ENCODE measurements around the gene PAQR3. TPM values are rescaled to one million over a fixed set of nuclear protein-coding genes. Genes with fewer than 3 reads are reported as not detected.
A peak's percentile ranks its signal among the peaks of the same experiment; 100 is the strongest.

Gene PAQR3
- total RNA-seq (10 to 100 TPM in 2 of 9 donors, 1 to 10 TPM in 7; 6.7 to 14.1 (median 9.0) TPM), polyA plus RNA-seq (1 to 10 TPM; 1.9 to 7.7 TPM)
- long read RNA-seq, donor 1, full-length matches to known transcripts: 10 of 12 reads
- long read RNA-seq, donor 1, partial matches to known transcripts: 1 of 12 reads
- long read RNA-seq, donor 1, other reads (novel, unspliced or antisense): 1 of 12 reads
- long read RNA-seq, donor 2, partial matches to known transcripts: 0 of 1 reads
- long read RNA-seq, donor 2, other reads (novel, unspliced or antisense): 1 of 1 reads
- long read RNA-seq, donor 3, full-length matches to known transcripts: 10 of 11 reads
- long read RNA-seq, donor 3, partial matches to known transcripts: 1 of 11 reads
- long read RNA-seq, donor 3, other reads (novel, unspliced or antisense): 0 of 11 reads

GRCh38 chr4:78938868-78939666 lies at the start of gene PAQR3:
TSS of gene PAQR3 (minus strand) at chr4:78939438. CDS start at chr4:78939224, 214 bp downstream.
- peaks cover 0 to 21% (median 13%) of the 10 kb centered on the region in 12 donors for H3K4me1 ChIP-seq
- no peaks in the 10 kb centered on the region for H3K9me3 ChIP-seq
- peak within 1 kb of the TSS; percentile 73 to 99 (median 88) for H3K4me3 ChIP-seq
- intact Hi-C loops (cut with DNase I): no loop called here
- no peaks in the 10 kb centered on the region for H3K27me3 ChIP-seq
- DNase-seq (peak; percentile 86 to 95 (median 88)), ATAC-seq (peak; percentile 95 to 100 (median 100))
- peak within 1 kb of the TSS in 11 of 12 donors; percentile 15 to 82 (median 67) for H3K27ac ChIP-seq
- peaks cover 0 to under 1% (median 0%) of the 10 kb centered on the region in 9 donors for H3K36me3 ChIP-seq
- TF ChIP-seq POLR2A (IDR thresholded peaks at IDR 0.05) (peak; percentile 52 to 88), CTCF (IDR thresholded peaks at IDR 0.05) (no peak)
- WGBS, 4 donors: 0 to 1% (median 0%) methylated on average over 32 to 77 of the region's 77 CpGs

- DNase-seq (no peak), ATAC-seq (no peak)
- Histone ChIP-seq H3K4me1 (no peaks in the 10 kb centered on the region), H3K36me3 (no peaks in the 10 kb centered on the region), H3K9me3 (peaks cover 0 to under 1% (median 0%) of the 10 kb centered on the region in 12 donors), H3K27ac (no peak overlapping the region), H3K27me3 (no peaks in the 10 kb centered on the region), H3K4me3 (no peak overlapping the region)
- intact Hi-C loops (cut with DNase I): no loop called here
- 87 to 99% (median 97%) methylated on average over 1 of the region's 1 CpG for WGBS, 4 donors
- TF ChIP-seq POLR2A (IDR thresholded peaks at IDR 0.05) (no peak), CTCF (IDR thresholded peaks at IDR 0.05) (no peak)
These were observed 48.4 kb upstream of the PAQR3 start for GRCh38 chr4:78987683-78988082.

GRCh38 chr4:78984593-78984992 lies 45.4 kb upstream of the PAQR3 start:
- TF ChIP-seq POLR2A (IDR thresholded peaks at IDR 0.05) (no peak), CTCF (IDR thresholded peaks at IDR 0.05) (no peak)

GRCh38 chr4:78975865-78976264 lies 36.6 kb upstream of the PAQR3 start:
- Histone ChIP-seq H3K27ac (no peak overlapping the region), H3K9me3 (no peaks in the 10 kb centered on the region), H3K27me3 (no peaks in the 10 kb centered on the region), H3K4me3 (no peak overlapping the region), H3K36me3 (no peaks in the 10 kb centered on the region), H3K4me1 (peaks cover 0 to 11% (median 1%) of the 10 kb centered on the region in 12 donors)
- intact Hi-C loops (cut with DNase I): no loop called here
- DNase-seq: no peak
- TF ChIP-seq POLR2A (IDR thresholded peaks at IDR 0.05) (no peak), CTCF (IDR thresholded peaks at IDR 0.05) (no peak)
- 78 to 92% (median 86%) methylated on average over 2 of the region's 2 CpGs for WGBS, 4 donors
- ATAC-seq: no peak

More at GRCh38 chr4:78984593-78984992, 45.4 kb upstream of the PAQR3 start:
- no peak overlapping the region for H3K27ac ChIP-seq
- intact Hi-C loops (cut with DNase I): no loop called here
- no peaks in the 10 kb centered on the region for H3K4me1 ChIP-seq
- H3K27me3 ChIP-seq: no peaks in the 10 kb centered on the region
- H3K4me3 ChIP-seq: no peak overlapping the region
- ATAC-seq (no peak), DNase-seq (no peak)
- peaks cover 0 to 3% (median 0%) of the 10 kb centered on the region in 12 donors for H3K9me3 ChIP-seq
- 70 to 84% (median 77%) methylated on average over 2 of the region's 2 CpGs for WGBS, 4 donors
- H3K36me3 ChIP-seq: no peaks in the 10 kb centered on the region

Data from heart left ventricle (tissue), 16 donors.